Coronary artery (tissue), 2 donors: ENCODE results near the gene SLC1A3.

ENCODE experiments used
- DNase-seq: peaks from one replicate; pipeline ENCODE4 v3.0.0-alpha.2; 2017; ENCODE audit warnings: low spot score
- H3K27ac ChIP-seq, 2 donors: fragments of 200-600 bp; sonication (generic); one replicate each; pipeline ENCODE4 v1.5.1; 2016 to 2019
- H3K4me3 ChIP-seq: fragments of 200-600 bp; sonication (generic); 2 replicates; pipeline ENCODE4 v1.5.1; 2016; ENCODE audit warnings: mild to moderate bottlenecking, moderate library complexity
- TF ChIP-seq, protein P1 (sequence below): fragments of 200-600 bp; sonication (generic); IDR thresholded peaks from one replicate; pipeline ENCODE4 v1.5.1; 2019; ENCODE audit warnings: antibody characterized with exemption

Gene SLC1A3

DNA sequence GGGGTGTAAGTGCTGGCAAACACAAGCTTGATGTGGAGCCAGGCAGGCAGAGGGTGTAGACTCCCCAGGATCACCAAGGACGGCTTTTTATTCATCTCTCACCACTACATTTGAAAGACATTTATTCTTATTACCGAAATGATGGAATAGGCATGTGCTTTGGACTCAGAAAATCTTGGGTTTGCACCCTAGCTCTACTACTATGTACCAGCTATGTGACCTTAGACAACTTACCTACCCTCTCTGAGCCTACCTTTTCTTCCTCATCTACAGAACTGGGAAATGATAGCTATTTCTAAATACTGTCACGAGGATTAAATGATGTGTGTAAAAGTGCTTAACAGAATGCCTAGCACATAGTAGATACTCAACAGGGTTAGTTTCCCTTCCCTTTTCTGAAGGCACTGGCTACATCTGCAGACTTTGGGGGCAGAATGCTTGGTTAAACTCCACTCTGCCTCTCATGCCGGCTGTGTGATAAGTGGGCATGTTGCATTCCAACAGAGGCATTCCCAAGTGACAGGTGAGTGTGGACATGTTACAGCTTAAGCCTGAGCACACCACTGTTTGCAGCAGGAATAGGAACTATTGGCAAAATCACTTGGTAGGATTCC is 94.8 kb downstream of the SLC1A3 start:
- TF ChIP-seq, protein P1, sequence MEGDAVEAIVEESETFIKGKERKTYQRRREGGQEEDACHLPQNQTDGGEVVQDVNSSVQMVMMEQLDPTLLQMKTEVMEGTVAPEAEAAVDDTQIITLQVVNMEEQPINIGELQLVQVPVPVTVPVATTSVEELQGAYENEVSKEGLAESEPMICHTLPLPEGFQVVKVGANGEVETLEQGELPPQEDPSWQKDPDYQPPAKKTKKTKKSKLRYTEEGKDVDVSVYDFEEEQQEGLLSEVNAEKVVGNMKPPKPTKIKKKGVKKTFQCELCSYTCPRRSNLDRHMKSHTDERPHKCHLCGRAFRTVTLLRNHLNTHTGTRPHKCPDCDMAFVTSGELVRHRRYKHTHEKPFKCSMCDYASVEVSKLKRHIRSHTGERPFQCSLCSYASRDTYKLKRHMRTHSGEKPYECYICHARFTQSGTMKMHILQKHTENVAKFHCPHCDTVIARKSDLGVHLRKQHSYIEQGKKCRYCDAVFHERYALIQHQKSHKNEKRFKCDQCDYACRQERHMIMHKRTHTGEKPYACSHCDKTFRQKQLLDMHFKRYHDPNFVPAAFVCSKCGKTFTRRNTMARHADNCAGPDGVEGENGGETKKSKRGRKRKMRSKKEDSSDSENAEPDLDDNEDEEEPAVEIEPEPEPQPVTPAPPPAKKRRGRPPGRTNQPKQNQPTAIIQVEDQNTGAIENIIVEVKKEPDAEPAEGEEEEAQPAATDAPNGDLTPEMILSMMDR, result no peak
- DNase-seq, result no peak
- no peak overlapping the region for H3K4me3 ChIP-seq
- no peak overlapping the region for H3K27ac ChIP-seq

DNA sequence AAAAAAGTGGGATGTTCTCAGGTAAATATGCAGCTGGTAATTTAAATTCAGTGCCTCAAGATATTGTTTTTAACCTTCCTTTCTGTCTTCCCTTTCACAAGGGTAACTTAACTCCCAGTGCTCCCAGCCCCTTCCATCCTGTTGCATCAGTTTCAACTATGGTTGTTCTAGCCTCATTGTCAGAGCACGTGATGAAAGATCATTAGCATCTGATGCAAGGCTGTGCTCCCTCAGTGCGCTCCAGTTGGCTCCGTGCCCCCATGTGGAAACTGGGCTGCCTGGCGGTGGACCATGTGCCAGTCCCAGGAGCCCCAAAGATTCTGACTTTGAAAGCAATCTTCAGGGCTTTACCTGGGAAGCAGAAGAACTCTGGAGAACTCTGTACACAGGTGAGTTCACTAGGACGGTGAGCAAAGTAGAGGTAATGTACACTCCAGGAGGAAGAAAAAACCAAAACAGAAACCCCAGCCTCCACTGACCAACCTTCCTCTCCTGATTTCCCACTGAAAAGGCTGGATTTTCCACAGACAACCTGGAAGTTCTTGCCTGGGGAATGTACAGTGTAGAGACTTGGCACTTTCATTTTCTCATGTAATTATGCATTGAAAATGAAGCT is 96.9 kb downstream of the SLC1A3 start:
- DNase-seq, result no peak
- Histone ChIP-seq H3K27ac (no peak overlapping the region), H3K4me3 (no peak overlapping the region)

DNA sequence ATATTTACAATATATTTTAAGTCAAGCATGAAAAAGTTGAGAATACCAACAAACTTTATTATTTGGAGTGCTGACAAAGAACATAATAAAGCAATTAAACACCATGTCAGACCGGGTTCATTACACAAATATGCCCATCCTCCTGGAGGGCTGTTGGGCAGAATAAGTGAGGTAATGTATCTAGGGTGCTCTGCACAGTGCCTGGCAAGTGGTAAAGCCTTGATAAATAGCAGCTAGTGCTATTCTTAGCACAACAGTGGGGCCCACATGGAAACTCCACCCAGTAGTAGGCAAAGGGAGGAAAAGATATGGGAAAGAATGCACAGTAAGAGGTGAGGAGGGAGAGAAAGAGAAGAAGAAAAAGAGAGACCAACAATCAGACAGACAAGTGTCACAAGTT is 97.7 kb downstream of the SLC1A3 start:
- TF ChIP-seq, protein P1, result no peak
- no peak overlapping the region for H3K27ac ChIP-seq
- no peak for DNase-seq
- H3K4me3 ChIP-seq, result no peak overlapping the region

More for the DNA sequence above, 96.9 kb downstream of the SLC1A3 start:
- TF ChIP-seq, protein P1, result no peak

DNA sequence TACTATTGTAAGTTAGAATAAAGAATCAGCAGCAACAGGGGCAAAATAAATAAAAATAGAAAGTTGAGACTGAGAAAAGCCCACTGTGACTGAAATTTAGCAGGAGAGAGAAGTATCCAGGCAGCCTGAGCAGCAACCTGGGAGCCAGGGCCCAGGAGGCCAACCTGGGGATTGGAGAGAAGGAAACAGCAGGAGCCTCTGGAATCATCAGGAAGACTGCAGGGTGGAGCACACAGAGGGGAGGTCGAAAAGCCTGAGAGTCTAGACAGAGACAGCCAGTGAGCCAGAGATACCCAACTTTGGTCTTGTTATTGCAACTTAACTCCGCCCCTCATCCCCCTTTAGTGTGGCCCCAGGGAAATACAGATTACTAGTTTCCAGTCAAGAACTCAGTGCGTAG is 98.6 kb downstream of the SLC1A3 start:
- H3K4me3 ChIP-seq, result no peak overlapping the region
- DNase-seq, result no peak
- TF ChIP-seq, protein P1, result no peak
- no peak overlapping the region for H3K27ac ChIP-seq

DNA sequence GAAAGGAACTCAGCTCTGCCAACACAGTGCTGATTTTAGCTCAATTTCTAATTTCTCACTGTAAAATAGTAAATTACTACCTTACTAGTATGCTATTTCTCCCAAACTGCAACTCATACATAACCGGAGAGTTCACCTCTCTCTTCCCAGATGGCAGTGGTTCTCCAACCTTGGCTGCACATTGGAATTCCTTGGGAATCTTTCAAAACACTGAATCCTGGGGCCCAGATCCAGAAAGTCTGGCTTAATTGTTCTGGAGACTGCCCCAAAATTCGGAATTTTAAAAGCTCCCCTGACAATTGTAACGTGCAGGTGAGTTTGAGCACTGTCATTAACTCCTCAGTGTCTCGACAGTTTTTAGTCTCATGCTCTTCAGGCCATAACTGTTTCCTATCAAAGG is 100.3 kb downstream of the SLC1A3 start:
- no peak overlapping the region for H3K27ac ChIP-seq
- no peak overlapping the region for H3K4me3 ChIP-seq
- TF ChIP-seq, protein P1, result no peak
- no peak for DNase-seq

DNA sequence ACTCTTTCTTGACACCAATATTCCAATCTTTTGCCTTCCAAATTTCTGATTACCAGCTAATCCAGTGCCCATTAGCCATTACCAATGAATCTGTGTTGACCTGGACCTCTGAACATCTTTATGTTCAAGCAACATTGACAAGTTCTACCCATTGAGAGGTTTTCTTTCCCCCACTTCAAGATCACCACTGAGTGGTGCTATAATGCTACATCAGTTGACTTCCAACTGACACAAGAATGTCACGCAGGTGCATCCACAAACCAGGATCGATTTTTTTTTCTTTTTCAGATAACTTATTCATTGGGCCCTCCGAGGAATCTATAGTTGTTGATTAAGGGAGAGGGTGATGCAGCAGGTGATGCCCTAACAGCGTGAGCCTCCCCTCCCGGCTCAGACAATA is 102.6 kb downstream of the SLC1A3 start:
- TF ChIP-seq, protein P1, result no peak
- DNase-seq, result no peak
- Histone ChIP-seq H3K27ac (no peak overlapping the region), H3K4me3 (no peak overlapping the region)

DNA sequence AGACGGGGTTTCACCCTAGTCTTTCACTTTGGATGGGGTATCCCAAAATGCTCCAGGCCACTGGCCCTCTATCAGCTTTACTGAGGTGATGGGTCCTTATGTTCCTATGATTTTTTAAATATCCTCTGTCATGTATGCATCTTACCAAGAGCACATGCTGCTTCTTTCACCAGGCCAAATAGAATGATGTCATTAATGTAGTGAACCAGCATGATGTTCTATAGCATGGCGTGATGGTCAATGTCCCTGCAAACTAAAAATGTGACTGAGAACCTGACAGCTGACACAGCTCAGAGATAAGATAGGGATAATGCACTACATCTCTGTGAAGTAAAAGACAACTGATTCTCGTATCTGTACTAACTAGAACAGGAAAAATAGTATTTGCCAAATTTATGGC is 103.6 kb downstream of the SLC1A3 start:
- no peak overlapping the region for H3K4me3 ChIP-seq
- no peak for DNase-seq
- no peak overlapping the region for H3K27ac ChIP-seq
- TF ChIP-seq, protein P1, result no peak
